Measurements from ENCODE around the gene SLC38A8. TPM values are rescaled to one million over a fixed set of nuclear protein-coding genes. Genes with fewer than 3 reads are reported as not detected.

Gene SLC38A8
- total and polyA plus RNA-seq, 2 donors (not counting 1 experiment from before 2014, with no cell fraction given), result not detected

DNA sequence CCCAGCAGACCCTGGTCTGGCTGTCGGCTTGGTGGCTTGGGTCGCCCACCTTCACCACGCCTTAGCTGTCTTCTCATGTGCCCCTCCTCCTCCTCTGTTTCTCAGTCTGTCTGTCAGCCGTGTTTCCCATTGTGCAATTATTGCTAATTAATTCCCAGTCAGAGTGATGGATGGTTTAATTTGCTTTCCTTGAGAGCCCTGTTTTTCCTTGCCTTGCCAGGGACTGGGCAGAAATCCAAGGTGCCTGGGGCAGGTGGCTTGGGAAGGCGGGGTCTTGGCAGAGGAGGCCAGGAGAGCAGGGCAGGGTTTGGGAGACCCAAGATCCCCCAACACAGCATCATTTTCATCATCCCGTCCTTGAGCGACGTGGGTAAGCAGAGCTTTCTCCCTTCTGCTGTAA, 53.3 kb downstream of the SLC38A8 start:
- Histone ChIP-seq H3K9me3 (ENCODE audit: control extremely low read depth in 1 of 3, control insufficient read depth in 2 of 3, insufficient read depth in 1 of 3, low read length in 2 of 3) (peaks cover 0 to 8% (median 0%) of the 10 kb centered on the region in 3 donors), H3K27ac (ENCODE audit: low read length in 2 of 2) (no peak overlapping the region), H3K79me2 (ENCODE audit: control insufficient read depth, insufficient read depth, low read length) (no peaks in the 10 kb centered on the region), H3K4me3 (ENCODE audit: control extremely low read depth in 1 of 5, extremely low read depth in 1 of 5, insufficient read depth in 1 of 5, low read depth in 2 of 5, low read length in 4 of 5) (no peak overlapping the region), H3K27me3 (replicated peaks in 1 of 4; ENCODE audit: control extremely low read depth in 1 of 4, control insufficient read depth in 3 of 4, insufficient read depth in 4 of 4, low read length in 3 of 4) (peaks cover 0 to 8% (median 3%) of the 10 kb centered on the region in 4 experiments), H2AFZ (ENCODE audit: insufficient read depth, low read depth, low read length, poor library complexity, severe bottlenecking) (no peak overlapping the region), H3K36me3 (replicated peaks in 1 of 2; ENCODE audit: control extremely low read depth in 1 of 2, control insufficient read depth in 1 of 2, extremely low read depth in 1 of 2, insufficient read depth in 2 of 2, low read length in 1 of 2) (no peaks in the 10 kb centered on the region), H4K20me1 (ENCODE audit: control insufficient read depth, insufficient read depth, low read length, poor library complexity, severe bottlenecking) (no peaks in the 10 kb centered on the region), H3K4me2 (replicated peaks; ENCODE audit: low read depth, low read length, poor library complexity, severe bottlenecking) (no peak overlapping the region), H3K4me1 (ENCODE audit: control insufficient read depth in 2 of 2, insufficient read depth in 2 of 2, low read length in 2 of 2) (no peaks in the 10 kb centered on the region), H3K9ac (ENCODE audit: low read length) (no peak overlapping the region)
- Mint-ChIP-seq H3K4me3 (no peak overlapping the region), H3K9me3 (ENCODE audit: insufficient read depth) (no peaks in the 10 kb centered on the region), H3K4me1 (no peaks in the 10 kb centered on the region), H3K27ac (no peak overlapping the region), H3K27me3 (peaks cover 34% of the 10 kb centered on the region)
- intact Hi-C loops (cut with micrococcal nuclease), result no loop called here
- POLR2A ChIA-PET, result no interaction called here
- 85% methylated on average over 5 of the region's 8 CpGs for whole genome bisulfite sequencing (ENCODE audit: insufficient coverage)
- no peak for DNase-seq
- TF ChIP-seq EZH2 (IDR thresholded peaks at IDR 0.05; ENCODE audit: borderline replicate concordance, insufficient read depth, low read depth, low read length, poor library complexity, severe bottlenecking), result no peak
- no peak for TF ChIP-seq CTCF (IDR thresholded peaks at IDR 0.05)
- no peak for ATAC-seq (ENCODE audit: low read depth)
- CTCF ChIA-PET, result no interaction called here

DNA sequence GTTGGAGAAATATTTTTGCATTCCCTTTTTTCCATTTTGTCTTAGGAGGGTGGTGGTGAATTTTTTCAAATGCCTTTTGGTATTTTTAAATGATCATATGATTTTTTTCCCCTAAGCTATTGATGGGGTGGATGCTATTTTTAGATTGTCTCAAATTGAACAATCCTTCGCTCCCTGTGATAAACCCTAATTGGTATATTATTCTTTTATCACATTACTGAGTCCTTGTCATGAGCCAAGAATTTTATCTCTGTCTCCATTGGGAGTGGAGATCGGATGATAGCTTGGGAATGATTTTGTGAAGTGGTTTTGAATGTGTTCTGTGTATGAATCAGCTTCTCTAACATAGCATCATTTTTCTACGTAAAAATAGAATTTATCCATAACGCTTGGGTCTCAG, 59.1 kb downstream of the SLC38A8 start:
- DNase-seq (no peak), ATAC-seq (ENCODE audit: low read depth) (no peak)
- WGBS (ENCODE audit: insufficient coverage), result no CpG with 5 or more reads among the region's 4 CpGs
- Mint-ChIP-seq H3K4me1 (no peaks in the 10 kb centered on the region), H3K27me3 (no peaks in the 10 kb centered on the region), H3K27ac (no peak overlapping the region), H3K4me3 (no peak overlapping the region), H3K9me3 (ENCODE audit: insufficient read depth) (peaks cover 3% of the 10 kb centered on the region)
- no peak overlapping the region for H3K4me3 ChIP-seq (ENCODE audit: control extremely low read depth in 1 of 5, extremely low read depth in 1 of 5, insufficient read depth in 1 of 5, low read depth in 2 of 5, low read length in 4 of 5)
- TF ChIP-seq CTCF (IDR thresholded peaks at IDR 0.05) (no peak), EZH2 (IDR thresholded peaks at IDR 0.05; ENCODE audit: borderline replicate concordance, insufficient read depth, low read depth, low read length, poor library complexity, severe bottlenecking) (no peak)
- no peaks in the 10 kb centered on the region for H3K4me1 ChIP-seq (ENCODE audit: control insufficient read depth in 2 of 2, insufficient read depth in 2 of 2, low read length in 2 of 2)
- no peak overlapping the region for H3K9ac ChIP-seq (ENCODE audit: low read length)
- no peak overlapping the region for H3K27ac ChIP-seq (ENCODE audit: low read length in 2 of 2)
- H3K27me3 ChIP-seq (replicated peaks in 1 of 4; ENCODE audit: control extremely low read depth in 1 of 4, control insufficient read depth in 3 of 4, insufficient read depth in 4 of 4, low read length in 3 of 4), result no peaks in the 10 kb centered on the region
- H3K4me2 ChIP-seq (replicated peaks; ENCODE audit: low read depth, low read length, poor library complexity, severe bottlenecking), result no peak overlapping the region
- H3K79me2 ChIP-seq (ENCODE audit: control insufficient read depth, insufficient read depth, low read length), result no peaks in the 10 kb centered on the region
- intact Hi-C loops (cut with micrococcal nuclease), result no loop called here
- H2AFZ ChIP-seq (ENCODE audit: insufficient read depth, low read depth, low read length, poor library complexity, severe bottlenecking), result no peak overlapping the region
- CTCF ChIA-PET, result interaction anchor here (0.7 kb wide), 1 partner anchor 492 kb away, joined by 3 read pairs; no protein-coding TSS in a partner anchor
- H3K9me3 ChIP-seq (ENCODE audit: control extremely low read depth in 1 of 3, control insufficient read depth in 2 of 3, insufficient read depth in 1 of 3, low read length in 2 of 3), result peaks cover 0 to 13% (median 2%) of the 10 kb centered on the region in 3 donors
- no peaks in the 10 kb centered on the region for H3K36me3 ChIP-seq (replicated peaks in 1 of 2; ENCODE audit: control extremely low read depth in 1 of 2, control insufficient read depth in 1 of 2, extremely low read depth in 1 of 2, insufficient read depth in 2 of 2, low read length in 1 of 2)
- H4K20me1 ChIP-seq (ENCODE audit: control insufficient read depth, insufficient read depth, low read length, poor library complexity, severe bottlenecking), result no peaks in the 10 kb centered on the region
- POLR2A ChIA-PET, result no interaction called here
